GM23248 (cell line): ENCODE data around the gene PARD3B. TPM values are rescaled to one million over a fixed set of nuclear protein-coding genes. Genes with fewer than 3 reads are reported as not detected.
A peak's percentile ranks its signal among the peaks of the same experiment; 100 is the strongest.

Experiments used
- DNase-seq: peaks from one replicate; pipeline ENCODE4 v3.0.0-alpha.2; 2015
- H2AFZ ChIP-seq: fragments of 200-600 bp; sonication (generic); 2 replicates; pipeline ENCODE4 v1.6.1; 2016; ENCODE audit warnings: antibody characterized with exemption
- H3F3A ChIP-seq: fragments of 200-600 bp; sonication (generic); 2 replicates; pipeline ENCODE4 v1.6.1; 2016; ENCODE audit warnings: mild to moderate bottlenecking, antibody characterized with exemption, mixed run types; ENCODE audit not compliant: insufficient read depth
- H3K27ac ChIP-seq: fragments of 200-600 bp; sonication (generic); 2 replicates; pipeline ENCODE4 v1.5.1; 2016; ENCODE audit warnings: mild to moderate bottlenecking
- H3K27me3 ChIP-seq: fragments of 200-600 bp; sonication (generic); replicated peaks from 2 replicates; pipeline ENCODE4 v1.6.1; 2016; ENCODE audit warnings: mild to moderate bottlenecking; ENCODE audit not compliant: insufficient read depth
- H3K36me3 ChIP-seq: fragments of 200-600 bp; sonication (generic); 2 replicates; pipeline ENCODE4 v1.6.1; 2016; ENCODE audit warnings: low read depth, mild to moderate bottlenecking
- H3K4me1 ChIP-seq: fragments of 200-600 bp; sonication (generic); 2 replicates; pipeline ENCODE4 v1.6.1; 2016; ENCODE audit warnings: mild to moderate bottlenecking; ENCODE audit not compliant: insufficient read depth
- H3K4me2 ChIP-seq: fragments of 200-600 bp; sonication (generic); one replicate; pipeline ENCODE4 v1.6.1; 2016; ENCODE audit warnings: mild to moderate bottlenecking; ENCODE audit not compliant: unreplicated experiment
- H3K4me3 ChIP-seq: fragments of 200-600 bp; sonication (generic); 2 replicates; pipeline ENCODE4 v1.5.1; 2016; ENCODE audit warnings: mild to moderate bottlenecking
- H3K79me2 ChIP-seq: fragments of 200-600 bp; sonication (generic); 2 replicates; pipeline ENCODE4 v1.6.1; 2016; ENCODE audit warnings: mild to moderate bottlenecking; ENCODE audit not compliant: insufficient read depth
- H3K9ac ChIP-seq: fragments of 200-600 bp; sonication (generic); 2 replicates; pipeline ENCODE4 v1.6.1; 2016; ENCODE audit warnings: mild to moderate bottlenecking
- H3K9me2 ChIP-seq: fragments of 200-600 bp; sonication (generic); 2 replicates; pipeline ENCODE4 v1.6.1; 2016; ENCODE audit warnings: mixed run types, mild to moderate bottlenecking, moderate library complexity; ENCODE audit not compliant: insufficient read depth
- H3K9me3 ChIP-seq: fragments of 200-600 bp; sonication (generic); one replicate; pipeline ENCODE4 v1.6.1; 2017; ENCODE audit warnings: low read depth
- H4K20me1 ChIP-seq: fragments of 200-600 bp; sonication (generic); 2 replicates; pipeline ENCODE4 v1.6.0; 2016; ENCODE audit not compliant: insufficient read depth
- EZH2 ChIP-seq: fragments of 200-600 bp; sonication (generic); IDR thresholded peaks from 2 replicates; pipeline ENCODE4 v1.6.1; 2018; ENCODE audit warnings: antibody characterized with exemption, mild to moderate bottlenecking; ENCODE audit not compliant: insufficient read depth, poor library complexity, severe bottlenecking
- EZH2phosphoT487 ChIP-seq: fragments of 200-600 bp; sonication (generic); IDR thresholded peaks from 2 replicates; pipeline ENCODE4 v1.6.1; 2018; ENCODE audit warnings: antibody characterized with exemption, moderate library complexity, mild to moderate bottlenecking, low read depth; ENCODE audit not compliant: insufficient read depth
- whole genome bisulfite sequencing, 2 experiments: methylation state at CpG; one replicate each; pipeline ENCODE4 v1.1.6; 2015 to 2017; ENCODE audit warnings: low lambda C conversion rate in 2 of 2, low coverage in 1 of 2; ENCODE audit errors: missing lambda C conversion rate in 2 of 2; 5-methylcytosine and 5-hydroxymethylcytosine counted together
- in situ Hi-C: fragments of 300-500 bp; cut with MboI; formaldehyde crosslinking; loops from 2 replicates; pipeline ENCODE4 v1.15.0; 2020
- polyA plus RNA-seq: library from polyadenylated mRNA; unstranded; fragments of >200 nt; fragmentation: Nextera tagmentation; extraction: Ambion mirVana; gene quantifications from 2 replicates; pipeline ENCODE4 v1.2.1, GENCODE V29; 2016
- total RNA-seq: library from RNA; depleted of rRNA; stranded (reverse); fragments of >200 nt; shearing (Covaris generic); gene quantifications from 2 replicates; pipeline ENCODE4 v1.2.3, GENCODE V29; 2014

PARD3B gene
- total and polyA plus RNA-seq, 2 experiments from 2014 or later: 2.5 to 6.9 TPM

GRCh38 chr2:204498291-204498690, 47.0 kb upstream of the PARD3B start:
- Histone ChIP-seq H3K36me3 (no peaks in the 10 kb centered on the region), H3F3A (no peaks in the 10 kb centered on the region), H4K20me1 (no peaks in the 10 kb centered on the region), H3K9me3 (no peaks in the 10 kb centered on the region), H3K4me1 (no peaks in the 10 kb centered on the region), H3K27ac (no peak overlapping the region), H3K27me3 (no peaks in the 10 kb centered on the region), H3K4me2 (no peak overlapping the region), H3K4me3 (no peak overlapping the region), H3K79me2 (no peaks in the 10 kb centered on the region), H3K9me2 (no peaks in the 10 kb centered on the region), H2AFZ (no peak overlapping the region), H3K9ac (no peak overlapping the region)
- in situ Hi-C loops: no loop called here
- WGBS, 2 experiments: 91 to 97% methylated on average over 3 of the region's 3 CpGs
- no peak for DNase-seq
- TF ChIP-seq EZH2 (no peak), EZH2phosphoT487 (no peak)

- Histone ChIP-seq H3K4me2 (no peak overlapping the region), H3K9ac (no peak overlapping the region), H3K9me3 (no peaks in the 10 kb centered on the region), H3F3A (peaks cover 11% of the 10 kb centered on the region; the same call in 1 of the 2 replicates), H3K9me2 (0 out of 2 replicates have a peak, but pooled peaks cover 3% of the 10 kb centered on the region), H3K27me3 (no peaks in the 10 kb centered on the region), H4K20me1 (no peaks in the 10 kb centered on the region), H3K27ac (no peak overlapping the region), H2AFZ (no peak overlapping the region), H3K36me3 (no peaks in the 10 kb centered on the region), H3K79me2 (no peaks in the 10 kb centered on the region), H3K4me1 (peaks cover 27% of the 10 kb centered on the region), H3K4me3 (no peak overlapping the region)
- WGBS, 2 experiments: 66 to 74% methylated on average over 2 of the region's 2 CpGs
- no peak for TF ChIP-seq EZH2
- no peak for TF ChIP-seq EZH2phosphoT487
- in situ Hi-C loops: no loop called here
- DNase-seq: no peak
Observed at GRCh38 chr2:204503869-204504268, 41.4 kb upstream of the PARD3B start.

GRCh38 chr2:204504594-204504993, 40.7 kb upstream of the PARD3B start:
- no peaks in the 10 kb centered on the region for H4K20me1 ChIP-seq
- H3K4me3 ChIP-seq: no peak overlapping the region
- H3K79me2 ChIP-seq: no peaks in the 10 kb centered on the region
- H3K9me2 ChIP-seq: 0 out of 2 replicates have a peak, but pooled peaks cover 3% of the 10 kb centered on the region
- 95 to 100% methylated on average over 2 of the region's 2 CpGs for WGBS, 2 experiments
- no peak for DNase-seq
- H3K36me3 ChIP-seq: no peaks in the 10 kb centered on the region
- H3K9me3 ChIP-seq: no peaks in the 10 kb centered on the region
- H3K4me2 ChIP-seq: no peak overlapping the region
- H3K27me3 ChIP-seq: no peaks in the 10 kb centered on the region
- H3K27ac ChIP-seq: no peak overlapping the region
- in situ Hi-C loops: no loop called here
- no peak overlapping the region for H2AFZ ChIP-seq
- H3K9ac ChIP-seq: no peak overlapping the region
- H3K4me1 ChIP-seq: peaks cover 27% of the 10 kb centered on the region
- no peak for TF ChIP-seq EZH2
- TF ChIP-seq EZH2phosphoT487: no peak
- H3F3A ChIP-seq: peaks cover 11% of the 10 kb centered on the region; the same call in 1 of the 2 replicates

- Histone ChIP-seq H3K9me2 (0 out of 2 replicates have a peak, but pooled peaks cover 3% of the 10 kb centered on the region), H3K9me3 (no peaks in the 10 kb centered on the region), H3K27ac (peak overlapping the region; percentile 63), H3K4me3 (no peak overlapping the region), H3K4me2 (peak overlapping the region; percentile 5), H3K27me3 (no peaks in the 10 kb centered on the region), H3K79me2 (no peaks in the 10 kb centered on the region), H3K36me3 (no peaks in the 10 kb centered on the region), H3K4me1 (peaks cover 27% of the 10 kb centered on the region), H2AFZ (0 out of 2 replicates have a peak overlapping the region, but pooled peaks have one; percentile 1), H3K9ac (no peak overlapping the region), H4K20me1 (no peaks in the 10 kb centered on the region), H3F3A (peaks cover 11% of the 10 kb centered on the region; the same call in 1 of the 2 replicates)
- DNase-seq: peak; percentile 28
- WGBS, 2 experiments: 55 to 57% methylated on average over 2 of the region's 2 CpGs
- TF ChIP-seq EZH2phosphoT487 (no peak), EZH2 (no peak)
- in situ Hi-C loops: no loop called here
Observed at GRCh38 chr2:204505488-204505887, 39.8 kb upstream of the PARD3B start.

- DNase-seq: peak; percentile 92
- TF ChIP-seq EZH2phosphoT487 (no peak), EZH2 (no peak)
- Histone ChIP-seq H3K79me2 (no peaks in the 10 kb centered on the region), H3K9ac (no peak overlapping the region), H4K20me1 (no peaks in the 10 kb centered on the region), H3F3A (peaks cover 11% of the 10 kb centered on the region; the same call in 1 of the 2 replicates), H3K4me2 (peak overlapping the region; percentile 5), H3K9me2 (0 out of 2 replicates have a peak, but pooled peaks cover 3% of the 10 kb centered on the region), H3K4me1 (peaks cover 27% of the 10 kb centered on the region), H3K4me3 (no peak overlapping the region), H3K27me3 (no peaks in the 10 kb centered on the region), H2AFZ (0 out of 2 replicates have a peak overlapping the region, but pooled peaks have one; percentile 1), H3K9me3 (no peaks in the 10 kb centered on the region), H3K27ac (peak overlapping the region; percentile 63), H3K36me3 (no peaks in the 10 kb centered on the region)
- 3% methylated on average over 4 of the region's 4 CpGs for WGBS, 2 experiments
- in situ Hi-C loops: no loop called here
Observed at GRCh38 chr2:204505946-204506345, 39.3 kb upstream of the PARD3B start.
